Epithelial cell of esophagus (primary cell): ENCODE results near the gene HOXA11.

Source experiments
- DNase-seq: peaks from one replicate; pipeline ENCODE4 v3.0.0; 2010; ENCODE audit warnings: low read depth
- H3K4me3 ChIP-seq: 2 replicates; pipeline ENCODE4 v1.5.1; 2011; ENCODE audit warnings: mild to moderate bottlenecking, low read length, control low read depth
- CTCF ChIP-seq: IDR thresholded peaks from 2 replicates; pipeline ENCODE4 v1.5.1; 2011; ENCODE audit warnings: low read depth, mild to moderate bottlenecking, low read length, control low read depth, inconsistent platforms; ENCODE audit not compliant: insufficient read depth; ENCODE audit errors: missing control alignments

The HOXA11 gene

GRCh38 chr7:27153526-27153925 lies 31.5 kb downstream of the HOXA11 start:
- no peak for DNase-seq
- no peak overlapping the region for H3K4me3 ChIP-seq
- TF ChIP-seq CTCF: no peak

GRCh38 chr7:27152816-27153442 lies 32.1 kb downstream of the HOXA11 start:
- no peak for TF ChIP-seq CTCF
- no peak for DNase-seq
- no peak overlapping the region for H3K4me3 ChIP-seq

- H3K4me3 ChIP-seq: peak within 1 kb of the TSS; percentile 13
- TF ChIP-seq CTCF: no peak
- no peak for DNase-seq
Measured at GRCh38 chr7:27151931-27152815, 32.9 kb downstream of the HOXA11 start, which contains the start of gene HOXA3. Gene HOXA3 (minus strand): TSS chr7:27152583. CDS start chr7:27110640, 41,943 bp downstream.

- peak overlapping the region; percentile 25 for H3K4me3 ChIP-seq
- no peak for DNase-seq
- TF ChIP-seq CTCF: no peak
Measured at GRCh38 chr7:27151341-27151930, 33.6 kb downstream of the HOXA11 start.

GRCh38 chr7:27150568-27151340 lies 34.3 kb downstream of the HOXA11 start:
- DNase-seq: peak; percentile 77
- H3K4me3 ChIP-seq: peak overlapping the region; percentile 27
- peak; percentile 54 for TF ChIP-seq CTCF

GRCh38 chr7:27149842-27150567 lies 35.0 kb downstream of the HOXA11 start:
- H3K4me3 ChIP-seq: no peak overlapping the region
- no peak for TF ChIP-seq CTCF
- no peak for DNase-seq
